ACC112 (cell line): ENCODE data around the gene CCDC47.

ENCODE experiments used
- H2AFZ ChIP-seq: fragments of 200-600 bp; sonication (generic); one replicate; pipeline ENCODE4 v1.6.0; 2017; ENCODE audit warnings: antibody characterized with exemption, low read length; ENCODE audit not compliant: unreplicated experiment
- H3K27ac ChIP-seq: fragments of 200-600 bp; sonication (generic); 2 replicates; pipeline ENCODE4 v1.5.1; 2014; ENCODE audit warnings: low read depth, mild to moderate bottlenecking, antibody characterized with exemption, low read length, moderate library complexity
- H3K27me3 ChIP-seq: fragments of 200-600 bp; sonication (generic); 2 replicates; pipeline ENCODE4 v1.6.1; 2014; ENCODE audit warnings: mild to moderate bottlenecking, antibody characterized with exemption, low read length, moderate library complexity, mixed read lengths; ENCODE audit not compliant: insufficient read depth
- H3K36me3 ChIP-seq: fragments of 200-600 bp; sonication (generic); 2 replicates; pipeline ENCODE4 v1.6.1; 2016; ENCODE audit warnings: mild to moderate bottlenecking, antibody characterized with exemption, low read length, moderate library complexity, mixed read lengths; ENCODE audit not compliant: insufficient read depth
- H3K4me1 ChIP-seq: fragments of 200-600 bp; sonication (generic); one replicate; pipeline ENCODE4 v1.6.1; 2016; ENCODE audit warnings: low read length, mixed read lengths; ENCODE audit not compliant: insufficient read depth, unreplicated experiment, control insufficient read depth
- H3K4me3 ChIP-seq: fragments of 200-600 bp; sonication (generic); 2 replicates; pipeline ENCODE4 v1.5.1; 2014; ENCODE audit warnings: mild to moderate bottlenecking, low read depth, low read length
- H3K79me2 ChIP-seq: fragments of 200-600 bp; sonication (generic); one replicate; pipeline ENCODE4 v1.6.0; 2016; ENCODE audit warnings: low read length; ENCODE audit not compliant: control insufficient read depth, unreplicated experiment, insufficient read depth

Gene CCDC47, protein sequence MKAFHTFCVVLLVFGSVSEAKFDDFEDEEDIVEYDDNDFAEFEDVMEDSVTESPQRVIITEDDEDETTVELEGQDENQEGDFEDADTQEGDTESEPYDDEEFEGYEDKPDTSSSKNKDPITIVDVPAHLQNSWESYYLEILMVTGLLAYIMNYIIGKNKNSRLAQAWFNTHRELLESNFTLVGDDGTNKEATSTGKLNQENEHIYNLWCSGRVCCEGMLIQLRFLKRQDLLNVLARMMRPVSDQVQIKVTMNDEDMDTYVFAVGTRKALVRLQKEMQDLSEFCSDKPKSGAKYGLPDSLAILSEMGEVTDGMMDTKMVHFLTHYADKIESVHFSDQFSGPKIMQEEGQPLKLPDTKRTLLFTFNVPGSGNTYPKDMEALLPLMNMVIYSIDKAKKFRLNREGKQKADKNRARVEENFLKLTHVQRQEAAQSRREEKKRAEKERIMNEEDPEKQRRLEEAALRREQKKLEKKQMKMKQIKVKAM

DNA sequence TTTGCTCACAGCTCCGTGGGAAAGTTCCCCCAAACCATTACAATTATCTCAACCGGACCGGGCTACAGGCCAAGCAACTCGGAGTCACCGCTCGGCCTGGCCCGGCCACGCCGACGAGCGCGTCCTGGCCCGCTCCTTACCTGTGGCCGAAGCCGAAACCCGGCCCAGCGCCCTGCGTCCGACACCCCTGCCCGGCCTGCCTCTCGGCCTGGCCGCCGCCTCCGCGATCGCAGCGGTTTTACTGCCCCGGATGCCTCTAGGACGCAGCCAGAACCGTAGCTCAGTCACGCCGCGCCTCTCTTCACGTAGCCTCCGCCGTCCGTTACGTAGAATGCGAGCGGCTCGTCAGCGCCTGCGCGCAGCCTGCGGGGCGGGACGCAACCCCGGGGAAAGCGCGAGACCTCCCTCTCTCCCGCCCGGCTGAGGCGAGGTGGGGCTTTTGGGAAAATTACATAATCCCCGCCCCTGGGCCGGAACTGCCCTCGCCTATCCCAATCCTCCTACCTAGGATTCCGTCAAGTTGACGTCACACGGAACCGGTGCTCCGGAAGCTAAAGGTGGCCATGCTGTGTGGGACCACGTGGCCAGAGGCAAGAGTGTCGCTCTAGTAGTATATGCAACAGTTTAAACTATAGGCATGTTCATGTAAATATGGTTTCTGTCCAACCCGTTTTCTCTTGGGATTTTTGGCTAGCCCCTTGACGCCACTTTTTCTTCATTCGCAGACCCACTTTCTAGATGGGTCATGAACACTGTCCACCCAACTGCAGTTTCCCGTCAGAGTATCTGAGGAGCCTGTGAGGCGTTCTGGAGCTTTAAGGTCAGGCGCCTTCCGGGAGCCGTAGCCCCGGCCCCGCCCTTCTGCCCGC, at the start of gene CCDC47:
Gene CCDC47 (minus strand): TSS at position 326 of the 869 bp plus-strand sequence. CDS start 7,422 bp downstream, outside the sequence.
- Histone ChIP-seq H3K36me3 (peaks cover 5% of the 10 kb centered on the region; the same call in 1 of the 2 replicates), H3K79me2 (peaks cover 90% of the 10 kb centered on the region), H3K27me3 (no peaks in the 10 kb centered on the region), H3K4me3 (peak within 1 kb of the TSS; percentile 86), H3K4me1 (peaks cover 12% of the 10 kb centered on the region), H2AFZ (peak within 1 kb of the TSS; percentile 51), H3K27ac (peak within 1 kb of the TSS; percentile 96)

DNA sequence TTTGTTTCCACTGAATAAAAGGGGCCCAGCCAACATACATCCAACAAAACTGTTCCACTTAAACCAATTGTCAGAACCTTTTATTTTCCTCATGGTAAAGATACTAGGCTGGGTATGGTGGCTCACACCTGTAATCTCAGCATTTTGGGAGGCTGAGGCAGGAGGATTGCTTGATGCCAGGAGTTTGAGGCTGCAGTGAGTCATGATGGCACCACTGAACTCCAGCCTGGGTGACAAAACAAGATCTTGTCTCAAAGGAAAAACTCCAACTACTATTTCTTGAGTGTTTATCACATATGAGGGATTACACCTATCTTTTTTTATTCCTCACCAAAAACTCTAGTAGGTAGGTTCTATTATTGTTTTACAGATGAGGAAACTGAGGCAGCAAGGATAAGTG, 49.1 kb upstream of the CCDC47 start:
- H3K4me1 ChIP-seq = peaks cover 8% of the 10 kb centered on the region

DNA sequence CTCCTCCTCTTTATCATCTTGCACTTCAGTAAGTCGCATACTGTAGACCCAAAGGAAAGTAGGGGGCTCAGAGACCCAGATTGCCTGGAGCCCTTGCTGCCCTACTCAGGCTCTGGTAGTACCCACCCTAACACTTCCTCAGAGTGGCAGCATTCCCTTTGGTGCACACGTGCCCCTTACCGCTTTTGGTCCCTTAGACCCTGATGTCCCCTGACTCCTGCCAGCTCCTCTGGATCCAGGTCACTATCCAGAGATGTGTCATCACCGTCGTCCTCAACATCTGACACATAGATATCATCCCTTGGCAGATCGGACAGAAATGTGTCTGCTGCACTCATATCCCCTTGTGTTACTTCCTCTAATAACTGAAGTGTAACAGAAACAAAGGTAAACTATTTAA, 48.4 kb upstream of the CCDC47 start:
- Histone ChIP-seq H3K36me3 (peaks cover 63% of the 10 kb centered on the region), H2AFZ (no peak overlapping the region), H3K79me2 (peaks cover 29% of the 10 kb centered on the region), H3K27me3 (no peaks in the 10 kb centered on the region), H3K27ac (no peak overlapping the region), H3K4me3 (no peak overlapping the region), H3K4me1 (peaks cover 8% of the 10 kb centered on the region)

More for the DNA sequence above, 49.1 kb upstream of the CCDC47 start:
- Histone ChIP-seq H2AFZ (no peak overlapping the region), H3K36me3 (peaks cover 55% of the 10 kb centered on the region), H3K27ac (no peak overlapping the region), H3K27me3 (no peaks in the 10 kb centered on the region), H3K4me3 (no peak overlapping the region), H3K79me2 (peaks cover 27% of the 10 kb centered on the region)

DNA sequence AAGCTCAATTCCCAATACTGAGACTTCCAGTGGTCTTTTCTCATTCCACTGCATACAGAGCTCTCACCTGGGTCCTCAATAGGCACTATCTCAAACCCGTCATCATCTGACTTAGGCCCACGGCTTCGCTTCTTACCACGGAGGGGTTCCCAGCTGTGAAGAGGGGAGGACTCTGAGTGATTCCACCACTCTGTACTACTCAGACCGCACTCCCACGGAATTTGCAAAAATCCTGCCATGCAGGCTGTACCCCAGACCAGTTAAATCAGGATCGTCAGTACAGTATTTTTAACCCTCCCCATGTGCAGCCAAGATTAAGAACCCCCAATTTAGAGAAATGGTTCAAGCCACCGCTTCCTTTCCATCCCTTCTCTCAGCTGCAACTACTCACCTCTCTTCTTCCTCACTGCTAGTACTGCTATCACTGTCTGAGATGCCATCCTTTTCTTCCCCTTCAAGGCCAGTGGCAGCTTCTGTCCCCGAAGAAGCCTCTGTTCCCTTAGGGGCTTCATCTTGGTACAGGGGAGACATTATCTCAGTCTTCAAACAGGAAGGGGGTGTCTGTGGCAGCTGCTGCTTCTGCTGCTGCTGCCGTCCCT, 47.7 kb upstream of the CCDC47 start:
- Histone ChIP-seq H3K4me1 (peaks cover 8% of the 10 kb centered on the region), H3K79me2 (peaks cover 23% of the 10 kb centered on the region), H2AFZ (no peak overlapping the region), H3K27me3 (no peaks in the 10 kb centered on the region), H3K36me3 (peaks cover 70% of the 10 kb centered on the region), H3K4me3 (no peak overlapping the region), H3K27ac (no peak overlapping the region)

DNA sequence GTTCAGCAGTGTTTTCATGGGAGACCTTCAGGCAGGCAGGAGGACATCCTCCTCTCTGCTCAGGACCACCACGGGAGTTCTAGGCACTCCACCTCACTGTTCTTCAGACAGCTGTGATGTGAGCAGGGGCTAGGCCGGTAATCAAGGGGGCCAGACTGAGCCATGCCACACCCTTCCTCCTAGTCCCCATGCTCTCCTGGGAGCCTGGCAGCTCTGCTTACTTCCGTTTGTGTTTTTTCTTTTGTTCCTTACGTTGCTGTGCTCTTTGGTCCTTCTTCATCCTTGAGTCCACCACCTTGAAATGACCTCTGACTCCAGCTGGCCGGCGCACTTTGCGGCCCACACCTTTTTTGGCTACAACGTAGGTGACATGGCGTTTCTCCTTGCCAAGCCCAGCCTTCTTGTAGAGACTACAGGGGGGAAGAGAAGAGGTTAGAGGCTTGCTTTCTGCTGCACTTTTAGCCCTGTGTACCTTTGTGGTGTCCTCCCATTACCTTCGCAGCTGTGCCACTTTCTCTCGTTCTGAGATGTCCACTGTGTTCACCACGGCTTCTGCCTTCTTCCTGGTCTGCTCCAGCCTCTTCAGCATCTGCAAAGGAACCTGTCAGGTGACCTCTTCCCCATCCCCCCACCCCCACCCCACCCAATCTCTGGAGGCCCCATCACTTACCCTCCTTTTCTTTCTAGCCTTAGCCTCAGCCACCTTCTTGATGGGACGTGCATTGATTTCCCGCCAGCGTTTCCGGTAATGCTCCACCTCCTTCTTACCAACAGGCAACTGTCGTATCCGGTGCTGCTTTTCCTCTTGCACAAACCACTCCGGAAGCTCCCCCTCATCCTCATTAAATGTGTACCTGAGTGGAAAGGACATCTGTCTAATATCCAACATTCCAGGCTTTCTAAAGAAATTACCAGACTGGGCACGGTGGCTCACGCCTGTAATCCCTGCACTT, 46.5 kb upstream of the CCDC47 start:
- H3K27ac ChIP-seq = no peak overlapping the region
- H3K27me3 ChIP-seq = no peaks in the 10 kb centered on the region
- H3K4me1 ChIP-seq = no peaks in the 10 kb centered on the region
- H3K79me2 ChIP-seq = peaks cover 11% of the 10 kb centered on the region
- peaks cover 72% of the 10 kb centered on the region for H3K36me3 ChIP-seq
- H2AFZ ChIP-seq = no peak overlapping the region
- no peak overlapping the region for H3K4me3 ChIP-seq

DNA sequence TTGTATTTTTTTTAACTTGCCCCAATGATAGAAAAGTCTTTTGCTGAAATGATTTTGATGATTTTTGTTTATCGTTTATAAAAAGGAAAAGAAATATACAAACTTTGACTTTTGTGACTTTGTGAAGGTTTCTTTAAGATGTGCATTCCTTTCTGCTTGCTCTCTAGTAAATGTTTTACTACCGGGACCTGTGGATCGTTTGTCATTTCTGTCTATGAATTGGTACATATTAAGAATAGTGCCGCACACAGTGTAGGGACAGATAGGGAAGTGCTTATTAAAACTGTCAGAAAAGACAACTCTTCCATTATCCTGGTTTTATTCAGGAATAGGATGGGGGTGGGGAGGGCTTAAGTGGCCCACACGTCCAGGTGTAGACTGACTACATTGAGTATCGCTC, 45.7 kb upstream of the CCDC47 start:
- H3K4me3 ChIP-seq = no peak overlapping the region
- peaks cover 6% of the 10 kb centered on the region for H3K79me2 ChIP-seq
- H3K36me3 ChIP-seq = peaks cover 70% of the 10 kb centered on the region
- no peak overlapping the region for H3K27ac ChIP-seq
- no peaks in the 10 kb centered on the region for H3K4me1 ChIP-seq
- no peaks in the 10 kb centered on the region for H3K27me3 ChIP-seq
- H2AFZ ChIP-seq = no peak overlapping the region

DNA sequence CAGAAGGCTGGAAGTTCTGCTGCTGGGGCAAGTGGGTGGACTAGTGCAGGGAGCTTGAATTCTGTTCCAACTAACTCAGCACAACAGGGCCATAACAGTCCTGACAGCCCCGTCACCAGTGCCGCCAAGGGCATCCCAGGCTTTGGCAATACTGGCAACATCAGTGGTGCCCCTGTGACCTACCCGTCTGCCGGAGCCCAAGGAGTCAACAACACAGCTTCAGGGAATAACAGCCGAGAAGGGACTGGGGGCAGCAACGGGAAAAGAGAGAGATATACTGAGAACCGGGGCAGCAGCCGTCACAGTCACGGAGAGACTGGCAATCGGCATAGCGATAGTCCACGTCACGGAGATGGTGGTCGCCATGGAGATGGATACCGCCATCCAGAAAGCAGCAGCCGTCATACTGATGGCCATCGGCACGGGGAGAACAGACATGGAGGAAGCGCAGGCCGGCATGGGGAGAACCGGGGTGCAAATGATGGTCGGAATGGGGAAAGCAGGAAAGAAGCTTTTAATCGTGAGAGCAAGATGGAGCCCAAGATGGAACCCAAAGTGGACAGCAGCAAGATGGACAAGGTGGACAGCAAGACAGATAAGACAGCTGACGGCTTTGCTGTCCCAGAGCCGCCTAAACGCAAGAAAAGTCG, 44.5 kb upstream of the CCDC47 start:
- Histone ChIP-seq H3K4me1 (no peaks in the 10 kb centered on the region), H3K4me3 (no peak overlapping the region), H3K36me3 (peaks cover 64% of the 10 kb centered on the region), H3K27ac (no peak overlapping the region), H2AFZ (no peak overlapping the region), H3K79me2 (peaks cover 6% of the 10 kb centered on the region), H3K27me3 (no peaks in the 10 kb centered on the region)

DNA sequence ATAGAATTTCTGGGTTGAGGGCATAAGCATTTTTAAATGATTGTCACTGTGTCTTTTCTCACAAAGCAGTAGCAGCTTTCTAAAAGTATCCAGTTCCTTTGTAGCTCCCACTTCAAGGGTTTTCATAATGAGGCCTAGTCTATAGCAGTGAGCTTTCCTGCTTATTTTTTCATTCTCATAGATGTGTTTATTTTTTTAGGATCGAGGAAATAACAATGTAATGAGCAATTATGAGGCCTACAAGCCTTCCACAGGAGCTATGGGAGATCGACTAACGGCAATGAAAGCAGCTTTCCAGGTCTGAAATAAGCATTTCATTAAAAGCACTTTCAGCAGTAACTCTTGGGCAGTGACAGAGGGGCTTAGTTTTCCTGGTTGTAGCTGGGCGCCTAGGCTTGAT, 43.3 kb upstream of the CCDC47 start:
- no peak overlapping the region for H2AFZ ChIP-seq
- no peaks in the 10 kb centered on the region for H3K4me1 ChIP-seq
- H3K4me3 ChIP-seq = no peak overlapping the region
- peaks cover 4% of the 10 kb centered on the region for H3K79me2 ChIP-seq
- H3K27ac ChIP-seq = no peak overlapping the region
- H3K36me3 ChIP-seq = peaks cover 63% of the 10 kb centered on the region
- no peaks in the 10 kb centered on the region for H3K27me3 ChIP-seq

DNA sequence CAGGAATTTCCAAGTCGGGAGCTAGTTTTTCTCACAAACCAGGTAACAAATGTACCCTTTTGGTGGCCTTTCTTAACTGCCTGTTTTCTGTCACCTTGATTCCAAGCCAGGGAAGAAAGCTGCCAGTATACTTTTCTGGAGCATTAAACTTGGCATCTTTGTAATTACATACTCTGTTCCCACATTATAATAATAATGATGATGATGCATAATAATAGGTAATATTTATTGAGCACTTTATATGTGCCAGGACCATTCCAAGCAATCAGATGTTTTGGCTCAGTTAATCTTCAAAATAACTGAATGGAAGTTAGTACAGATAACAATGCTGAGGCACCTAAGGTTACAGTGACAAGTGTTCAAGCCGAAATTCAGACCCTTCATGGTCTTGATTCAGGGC, 42.7 kb upstream of the CCDC47 start:
- H3K27me3 ChIP-seq = no peaks in the 10 kb centered on the region
- peaks cover 66% of the 10 kb centered on the region for H3K36me3 ChIP-seq
- H3K79me2 ChIP-seq = peaks cover 4% of the 10 kb centered on the region
- 0 out of 2 replicates have a peak overlapping the region, but pooled peaks have one; percentile 5 for H3K27ac ChIP-seq
- no peak overlapping the region for H2AFZ ChIP-seq
- H3K4me1 ChIP-seq = no peaks in the 10 kb centered on the region
- no peak overlapping the region for H3K4me3 ChIP-seq
